ENCODE data around the gene GALNT18.
A peak's percentile ranks its signal among the peaks of the same experiment; 100 is the strongest.

The GALNT18 gene

DNA sequence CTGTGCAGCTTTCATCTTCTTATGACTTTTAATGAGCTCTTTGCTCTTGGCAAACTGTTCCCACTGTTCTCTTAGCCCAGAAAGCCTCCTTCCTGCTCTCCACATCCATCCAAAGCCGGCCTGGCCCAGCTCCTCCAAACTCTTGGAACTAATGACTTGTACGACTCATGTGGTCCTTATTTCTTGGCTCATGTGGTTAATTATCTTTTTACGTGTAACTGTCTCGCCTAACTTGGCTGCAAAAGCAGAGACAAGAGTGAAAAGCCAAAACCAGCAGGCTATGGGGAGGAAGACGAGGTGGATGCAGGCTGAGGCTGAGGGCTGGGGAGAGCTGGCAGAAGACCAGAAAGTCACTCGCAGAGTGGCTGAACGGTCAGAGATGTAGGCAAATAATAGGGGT lies 274.2 kb downstream of the GALNT18 start (continued):
- TF ChIP-seq ZNF292 (tag by site-specific recombination; IDR thresholded peaks at IDR 0.05; ENCODE audit: borderline replicate concordance, low read depth) (no peak), ZNF621 (tag by site-specific recombination; IDR thresholded peaks at IDR 0.05) (no peak), PRDM4 (tag by site-specific recombination; IDR thresholded peaks at IDR 0.05) (no peak), ZNF169 (tag by site-specific recombination; IDR thresholded peaks at IDR 0.05) (no peak), ZNF248 (tag by site-specific recombination; IDR thresholded peaks at IDR 0.05) (no peak), KLF7 (tag by site-specific recombination; IDR thresholded peaks at IDR 0.05; ENCODE audit: borderline replicate concordance) (no peak), ZFP3 (tag by site-specific recombination; IDR thresholded peaks at IDR 0.05; ENCODE audit: low read depth) (no peak)
- TF ChIP-seq, protein P1, sequence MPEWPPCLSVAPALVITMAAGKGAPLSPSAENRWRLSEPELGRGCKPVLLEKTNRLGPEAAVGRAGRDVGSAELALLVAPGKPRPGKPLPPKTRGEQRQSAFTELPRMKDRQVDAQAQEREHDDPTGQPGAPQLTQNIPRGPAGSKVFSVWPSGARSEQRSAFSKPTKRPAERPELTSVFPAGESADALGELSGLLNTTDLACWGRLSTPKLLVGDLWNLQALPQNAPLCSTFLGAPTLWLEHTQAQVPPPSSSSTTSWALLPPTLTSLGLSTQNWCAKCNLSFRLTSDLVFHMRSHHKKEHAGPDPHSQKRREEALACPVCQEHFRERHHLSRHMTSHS (tag by site-specific recombination; IDR thresholded peaks at IDR 0.05): no peak

DNA sequence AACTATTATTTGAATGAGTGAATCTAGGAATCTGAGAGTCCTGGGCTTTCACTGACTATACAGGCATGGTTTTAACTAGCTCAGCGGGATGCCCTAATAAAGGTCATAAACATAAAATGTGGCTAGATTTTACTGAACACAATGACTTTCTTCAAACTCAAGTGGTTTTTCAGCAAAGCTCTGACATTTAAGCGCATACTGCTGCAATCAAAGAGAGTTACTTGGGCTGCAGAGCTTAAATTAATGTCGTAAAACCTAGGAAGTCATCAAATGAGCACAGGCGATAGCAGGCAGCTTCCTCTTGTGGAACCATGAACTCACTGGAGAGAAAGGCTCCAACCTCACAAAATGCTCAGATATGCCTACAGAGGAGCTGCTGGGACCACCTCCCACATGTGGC lies 275.5 kb downstream of the GALNT18 start:
- Histone ChIP-seq H3K4me1 (ENCODE audit: control insufficient read depth, insufficient read depth, low read length) (no peaks in the 10 kb centered on the region), H3K36me3 (ENCODE audit: control insufficient read depth in 2 of 2, insufficient read depth in 1 of 2, low read length in 2 of 2) (no peaks in the 10 kb centered on the region), H3K27ac (ENCODE audit: extremely low read depth, low read depth, low read length) (no peak overlapping the region), H3K4me3 (ENCODE audit: low read depth, low read length) (no peak overlapping the region), H3K9me3 (ENCODE audit: control insufficient read depth, insufficient read depth, low read depth, low read length) (no peaks in the 10 kb centered on the region)
- CTCF ChIA-PET: no interaction called here
- POLR2A ChIA-PET: no interaction called here
- no peak for TF ChIP-seq OVOL3 (tag by site-specific recombination; IDR thresholded peaks at IDR 0.05)
- TF ChIP-seq ZNF157 (tag by site-specific recombination; IDR thresholded peaks at IDR 0.05): no peak
- no peak for TF ChIP-seq ZNF654 (tag by site-specific recombination; IDR thresholded peaks at IDR 0.05; ENCODE audit: low read depth)
- no peak for TF ChIP-seq ZIC2 (tag by site-specific recombination; IDR thresholded peaks at IDR 0.05)
- TF ChIP-seq ZNF121 (tag by site-specific recombination; IDR thresholded peaks at IDR 0.05): no peak
- TF ChIP-seq ZNF510 (tag by site-specific recombination; IDR thresholded peaks at IDR 0.05; ENCODE audit: insufficient replicate concordance): no peak
- TF ChIP-seq, protein P2, sequence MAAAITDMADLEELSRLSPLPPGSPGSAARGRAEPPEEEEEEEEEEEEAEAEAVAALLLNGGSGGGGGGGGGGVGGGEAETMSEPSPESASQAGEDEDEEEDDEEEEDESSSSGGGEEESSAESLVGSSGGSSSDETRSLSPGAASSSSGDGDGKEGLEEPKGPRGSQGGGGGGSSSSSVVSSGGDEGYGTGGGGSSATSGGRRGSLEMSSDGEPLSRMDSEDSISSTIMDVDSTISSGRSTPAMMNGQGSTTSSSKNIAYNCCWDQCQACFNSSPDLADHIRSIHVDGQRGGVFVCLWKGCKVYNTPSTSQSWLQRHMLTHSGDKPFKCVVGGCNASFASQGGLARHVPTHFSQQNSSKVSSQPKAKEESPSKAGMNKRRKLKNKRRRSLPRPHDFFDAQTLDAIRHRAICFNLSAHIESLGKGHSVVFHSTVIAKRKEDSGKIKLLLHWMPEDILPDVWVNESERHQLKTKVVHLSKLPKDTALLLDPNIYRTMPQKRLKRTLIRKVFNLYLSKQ (tag by site-specific recombination; IDR thresholded peaks at IDR 0.05; ENCODE audit: borderline replicate concordance): no peak
- 0 out of 2 replicates have a peak, but pooled peaks have one; percentile 25 for TF ChIP-seq ZBTB8A (tag by site-specific recombination; IDR thresholded peaks at IDR 0.05)
- peak; percentile 66; the same call in 1 of the 2 replicates for TF ChIP-seq GFI1B (tag by site-specific recombination; IDR thresholded peaks at IDR 0.05)
- TF ChIP-seq, protein P3, sequence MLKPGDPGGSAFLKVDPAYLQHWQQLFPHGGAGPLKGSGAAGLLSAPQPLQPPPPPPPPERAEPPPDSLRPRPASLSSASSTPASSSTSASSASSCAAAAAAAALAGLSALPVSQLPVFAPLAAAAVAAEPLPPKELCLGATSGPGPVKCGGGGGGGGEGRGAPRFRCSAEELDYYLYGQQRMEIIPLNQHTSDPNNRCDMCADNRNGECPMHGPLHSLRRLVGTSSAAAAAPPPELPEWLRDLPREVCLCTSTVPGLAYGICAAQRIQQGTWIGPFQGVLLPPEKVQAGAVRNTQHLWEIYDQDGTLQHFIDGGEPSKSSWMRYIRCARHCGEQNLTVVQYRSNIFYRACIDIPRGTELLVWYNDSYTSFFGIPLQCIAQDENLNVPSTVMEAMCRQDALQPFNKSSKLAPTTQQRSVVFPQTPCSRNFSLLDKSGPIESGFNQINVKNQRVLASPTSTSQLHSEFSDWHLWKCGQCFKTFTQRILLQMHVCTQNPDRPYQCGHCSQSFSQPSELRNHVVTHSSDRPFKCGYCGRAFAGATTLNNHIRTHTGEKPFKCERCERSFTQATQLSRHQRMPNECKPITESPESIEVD (tag by site-specific recombination; IDR thresholded peaks at IDR 0.05): peak; percentile 95
- TF ChIP-seq ZNF324 (tag by site-specific recombination; IDR thresholded peaks at IDR 0.05): no peak
- TF ChIP-seq ZNF10 (tag by site-specific recombination; IDR thresholded peaks at IDR 0.05): no peak
- TF ChIP-seq, protein P4, sequence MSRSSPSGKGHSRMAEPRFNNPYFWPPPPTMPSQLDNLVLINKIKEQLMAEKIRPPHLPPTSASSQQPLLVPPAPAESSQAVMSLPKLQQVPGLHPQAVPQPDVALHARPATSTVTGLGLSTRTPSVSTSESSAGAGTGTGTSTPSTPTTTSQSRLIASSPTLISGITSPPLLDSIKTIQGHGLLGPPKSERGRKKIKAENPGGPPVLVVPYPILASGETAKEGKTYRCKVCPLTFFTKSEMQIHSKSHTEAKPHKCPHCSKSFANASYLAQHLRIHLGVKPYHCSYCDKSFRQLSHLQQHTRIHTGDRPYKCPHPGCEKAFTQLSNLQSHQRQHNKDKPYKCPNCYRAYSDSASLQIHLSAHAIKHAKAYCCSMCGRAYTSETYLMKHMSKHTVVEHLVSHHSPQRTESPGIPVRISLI (tag by site-specific recombination; IDR thresholded peaks at IDR 0.05): no peak
- peak; percentile 41; the same call in 1 of the 2 replicates for TF ChIP-seq OSR2 (tag by site-specific recombination; IDR thresholded peaks at IDR 0.05)
- TF ChIP-seq ZNF2 (tag by site-specific recombination; IDR thresholded peaks at IDR 0.05): no peak
- TF ChIP-seq GLIS1 (tag by site-specific recombination; IDR thresholded peaks at IDR 0.05): no peak
- no peak for TF ChIP-seq ZNF114 (tag by site-specific recombination; IDR thresholded peaks at IDR 0.05)
- TF ChIP-seq GLI4 (tag by site-specific recombination; IDR thresholded peaks at IDR 0.05): no peak
- TF ChIP-seq TRIM28 (IDR thresholded peaks at IDR 0.05; ENCODE audit: borderline replicate concordance, low read length): no peak
- no peak for TF ChIP-seq REPIN1 (tag by site-specific recombination; IDR thresholded peaks at IDR 0.05; ENCODE audit: low read depth)
- no peak for TF ChIP-seq ZNF548 (tag by site-specific recombination; IDR thresholded peaks at IDR 0.05)
- TF ChIP-seq FEZF1 (tag by site-specific recombination; IDR thresholded peaks at IDR 0.05): peak; percentile 72
- no peak for TF ChIP-seq ATF2 (tag by site-specific recombination; IDR thresholded peaks at IDR 0.05; ENCODE audit: low read depth)
